GM12878 (cell line): Measurements from ENCODE around the gene GARRE1. TPM values are rescaled to one million over a fixed set of nuclear protein-coding genes. Genes with fewer than 3 reads are reported as not detected.
"Not testable (repeated sequence)": the region's sequence is repeated elsewhere in the genome, so short reads cannot be mapped to it uniquely, and the experiment has no call there.

Source experiments
- ATAC-seq: fragments of 200-7000 bp; cut with Tn5 transposase; 3 replicates; pipeline ENCODE4 v1.9.1; 2020; ENCODE audit warnings: mild to moderate bottlenecking, moderate library complexity
- BruUV-seq: library from RNA; stranded (reverse); fragments of 400-500 nt; replicated peaks from 2 replicates; lab custom pipeline; 2021; lab: Mats Ljungman, UMichigan
- CTCF ChIA-PET: fragments of 300-600 bp; sonication (Branson Sonifier 250); formaldehyde crosslinking; extraction: SDS; loops from one replicate; lab custom pipeline; 2021; ENCODE audit warnings: inconsistent platforms; lab: Yijun Ruan, JAX
- POLR2A ChIA-PET: fragments of 350-600 bp; formaldehyde crosslinking; extraction: SDS; loops from one replicate; lab custom pipeline; 2021; ENCODE audit warnings: inconsistent platforms; lab: Charles Lee
- RAD21 ChIA-PET: fragments of 300-600 bp; sonication (Branson Sonifier 250); formaldehyde crosslinking; loops from one replicate; lab custom pipeline; 2023; ENCODE audit warnings: antibody characterized with exemption; ENCODE audit not compliant: unreplicated experiment; lab: Charles Lee
- SMC1A ChIA-PET: fragments of 300-600 bp; sonication (Branson Sonifier 250); formaldehyde crosslinking; loops from one replicate; lab custom pipeline; 2023; ENCODE audit not compliant: unreplicated experiment, uncharacterized antibody; lab: Charles Lee
- DNase-seq: peaks from one replicate; pipeline ENCODE4 v3.0.0-alpha.2; 2011; ENCODE audit warnings: low read depth, low spot score
- FAIRE-seq: peaks from 3 replicates; lab custom pipeline; 2011; peaks lifted over from hg19 to GRCh38; lab: Jason Lieb, UNC
- H2AFZ ChIP-seq: 2 replicates; pipeline ENCODE4 v1.6.0; 2011; ENCODE audit warnings: low read depth, low read length, control low read depth; ENCODE audit not compliant: control insufficient read depth
- H3K27ac ChIP-seq: 2 replicates; pipeline ENCODE4 v1.5.1; 2011; ENCODE audit warnings: control low read depth; ENCODE audit not compliant: control insufficient read depth, insufficient read depth
- H3K27me3 ChIP-seq, 2 experiments: replicated peaks in 1 of 2; 2 replicates each; pipeline versions ENCODE4 v1.6.0 to v1.6.1; 2011; ENCODE audit warnings: low read length in 1 of 2; ENCODE audit not compliant: control insufficient read depth in 2 of 2, insufficient read depth in 2 of 2
- H3K36me3 ChIP-seq, 2 experiments: 2 replicates each; pipeline ENCODE4 v1.5.1; 2011; ENCODE audit warnings: low read length in 1 of 2; ENCODE audit not compliant: control insufficient read depth in 2 of 2, insufficient read depth in 2 of 2
- H3K4me1 ChIP-seq: 2 replicates; pipeline ENCODE4 v1.6.1; 2011; ENCODE audit warnings: mild to moderate bottlenecking, low read length, moderate library complexity, mixed read lengths; ENCODE audit not compliant: control insufficient read depth, insufficient read depth
- H3K4me2 ChIP-seq: 2 replicates; pipeline ENCODE4 v1.6.0; 2011; ENCODE audit warnings: control low read depth; ENCODE audit not compliant: control insufficient read depth, insufficient read depth
- H3K4me3 ChIP-seq: fragments of 200-600 bp; sonication (generic); 2 replicates; pipeline ENCODE4 v1.5.1; 2016
- H3K79me2 ChIP-seq: 2 replicates; pipeline ENCODE4 v1.6.0; 2011; ENCODE audit warnings: low read length; ENCODE audit not compliant: control insufficient read depth, insufficient read depth
- H3K9ac ChIP-seq: 2 replicates; pipeline ENCODE4 v1.8.0; 2011; ENCODE audit warnings: low read length, control low read depth, mixed read lengths; ENCODE audit not compliant: control insufficient read depth, insufficient read depth
- H3K9me3 ChIP-seq: replicated peaks from 3 replicates; pipeline ENCODE4 v1.5.1; 2011; ENCODE audit warnings: mild to moderate bottlenecking, low read length; ENCODE audit not compliant: control insufficient read depth, insufficient read depth
- H4K20me1 ChIP-seq: 2 replicates; pipeline ENCODE4 v1.6.0; 2011; ENCODE audit not compliant: control insufficient read depth, insufficient read depth
- CEBPB ChIP-seq, 2 experiments: fragments of 150-350 bp in 1 of 2; IDR thresholded peaks; 2 replicates each; pipeline ENCODE4 v1.6.1; 2012 to 2014; ENCODE audit warnings: low read depth in 2 of 2, low read length in 2 of 2, borderline replicate concordance in 1 of 2, inconsistent platforms in 1 of 2
- WGBS: methylation state at CpG from one replicate; pipeline ENCODE4 v1.1.6; 2016; ENCODE audit warnings: low lambda C conversion rate; ENCODE audit not compliant: insufficient replicate concordance, insufficient coverage; ENCODE audit errors: missing lambda C conversion rate; 5-methylcytosine and 5-hydroxymethylcytosine counted together
- in situ Hi-C: fragments of 300-500 bp; cut with MboI; formaldehyde crosslinking; loops from 9 replicates; pipeline ENCODE4 v1.14.3; 2018; ENCODE audit warnings: mixed read lengths
- intact Hi-C: fragments of 100-400 bp; cut with micrococcal nuclease; formaldehyde crosslinking; loops from one replicate; pipeline ENCODE4 v1.14.2; 2022; ENCODE audit not compliant: unreplicated experiment
- polyA plus RNA-seq, 11 experiments: library from polyadenylated mRNA; depleted of rRNA in 4 of 11; unstranded in 6 of 11; stranded (reverse) in 5 of 11; fragments of >200 nt; fragmentation: Nextera tagmentation in 4 of 11; fragmentation: Illumina TruSeq in 1 of 11; extraction: Ambion mirVana in 4 of 11; extraction: Trizol in 1 of 11; gene quantifications; 1 replicate in 1 of 11; 2 replicates in 10 of 11; pipeline versions ENCODE4 v1.2.1 to v1.2.3, GENCODE V29; 2011 to 2016; ENCODE audit warnings: inconsistent platforms in 2 of 11, missing spikeins in 2 of 11, low read depth in 1 of 11
- total RNA-seq, 4 experiments: library from RNA; depleted of rRNA in 3 of 4; stranded (reverse); fragments of >200 nt in 3 of 4; fragmentation: Illumina TruSeq in 1 of 4; extraction: Trizol in 1 of 4; gene quantifications; 2 replicates each; pipeline versions ENCODE4 v1.2.1 to v1.2.3, GENCODE V29; 2013 to 2021

Gene GARRE1
- total and polyA plus RNA-seq, 10 of the 15 experiments (the other 5 are each of a cell fraction or from before 2014, with no cell fraction given), result 1.1 to 9.4 (median 5.1) TPM

DNA sequence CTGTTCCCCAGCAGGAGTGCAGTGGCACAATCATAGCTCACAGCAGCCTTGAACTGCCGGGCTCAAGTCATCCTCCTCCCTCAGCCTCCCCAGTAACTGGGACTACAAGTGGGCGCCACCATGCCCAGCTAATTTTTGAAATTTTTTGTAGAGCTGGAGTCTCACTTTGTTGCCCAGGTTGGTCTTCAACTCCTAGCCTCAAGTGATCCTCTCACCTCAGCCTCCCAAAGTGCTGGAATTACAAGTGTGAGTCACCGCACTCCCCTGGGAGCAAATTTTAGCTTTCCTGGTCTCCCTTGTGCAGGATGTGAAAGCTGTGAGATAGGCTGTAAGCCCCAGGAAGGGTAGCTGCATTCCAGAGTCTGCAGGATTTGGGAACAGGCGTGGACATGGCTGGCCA, 5.4 kb upstream of the GARRE1 start:
- in situ Hi-C loops (no loop called here), intact Hi-C loops (no loop called here)
- H3K27ac ChIP-seq, result no peak overlapping the region
- ATAC-seq (no peak), FAIRE-seq (no peak), DNase-seq (no peak)
- ChIA-PET POLR2A (interaction anchor here (0.6 kb wide), 1 partner anchor 34 kb away, joined by 3 read pairs; no protein-coding TSS in a partner anchor), SMC1A (interaction anchor here (0.9 kb wide), 1 partner anchor 14 kb away, joined by 3 read pairs; no protein-coding TSS in a partner anchor), RAD21 (no interaction called here), CTCF (no interaction called here)
- no peak overlapping the region for H3K4me3 ChIP-seq
- no peaks in the 10 kb centered on the region for H3K9me3 ChIP-seq
- no peaks in the 10 kb centered on the region for H3K36me3 ChIP-seq
- no peaks in the 10 kb centered on the region for H3K27me3 ChIP-seq
- TF ChIP-seq CEBPB (IDR thresholded peaks at IDR 0.05; ENCODE audit: borderline replicate concordance in 1 of 2, low read depth in 2 of 2, low read length in 2 of 2), result no peak
- WGBS, result 61% methylated on average over 4 of the region's 4 CpGs
- BruUV-seq, result no TSS peak
- no peaks in the 10 kb centered on the region for H3K79me2 ChIP-seq
- H3K4me2 ChIP-seq, result no peak overlapping the region
- H3K4me1 ChIP-seq, result peaks cover 6% of the 10 kb centered on the region
- no peak overlapping the region for H2AFZ ChIP-seq
- no peaks in the 10 kb centered on the region for H4K20me1 ChIP-seq
- no peak overlapping the region for H3K9ac ChIP-seq

DNA sequence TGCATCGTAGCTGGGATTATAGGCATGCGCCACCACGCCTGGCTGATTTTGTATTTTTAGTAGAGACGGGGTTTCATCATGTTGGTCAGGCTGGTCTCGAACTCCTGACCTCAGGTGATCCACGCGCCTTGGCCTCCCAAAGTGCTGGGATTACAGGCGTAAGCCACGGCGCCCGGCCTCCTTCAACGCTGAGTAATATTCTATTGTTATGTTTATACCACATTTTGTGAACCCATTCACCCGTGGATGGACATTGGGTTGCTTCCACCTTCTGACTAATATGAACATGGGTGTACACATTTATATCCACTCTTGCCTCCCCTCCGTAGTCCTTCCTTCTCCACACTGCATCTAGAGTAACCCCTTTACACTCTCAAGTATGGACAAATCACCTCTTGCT, 1.2 kb upstream of the GARRE1 start:
- FAIRE-seq, H3K27me3 ChIP-seq, H4K20me1 ChIP-seq, H3K4me1 ChIP-seq, ATAC-seq, H3K27ac ChIP-seq, POLR2A ChIA-PET, H3K4me3 ChIP-seq, BruUV-seq, DNase-seq, in situ Hi-C loops, H3K36me3 ChIP-seq, H3K79me2 ChIP-seq, H3K9ac ChIP-seq, SMC1A ChIA-PET, H3K9me3 ChIP-seq, CTCF ChIA-PET, intact Hi-C loops: not testable (repeated sequence)
- Histone ChIP-seq H2AFZ (peak overlapping the region; percentile 65; the same call in 1 of the 2 replicates), H3K4me2 (peak overlapping the region; percentile 97)
- 26% methylated on average over 14 of the region's 14 CpGs for WGBS
- RAD21 ChIA-PET, result interaction anchor here (0.9 kb wide), 1 partner anchor 61 kb away, joined by 4 read pairs; no protein-coding TSS in a partner anchor
